K562 treated with DMSO at 1 percent for 24 hours (cell line): Measurements from ENCODE around the gene NIFK. TPM values are rescaled to one million over a fixed set of nuclear protein-coding genes. Genes with fewer than 3 reads are reported as not detected.

ENCODE experiments used
- total RNA-seq: library from RNA; unstranded; fragments of 300-600 nt; gene quantifications from 2 replicates; pipeline ENCODE4 v1.2.3, GENCODE V29; 2022; ENCODE audit warnings: low read depth; ENCODE audit not compliant: insufficient read depth

The NIFK gene
- 15.6 and 18.9 TPM in 2 replicates for total RNA-seq

GRCh38 chr2:121736462-121737336 lies at the start of gene NIFK:
Gene NIFK, minus strand, starts transcription at chr2:121736875. Its CDS starts 25 bp downstream, at chr2:121736850.

GRCh38 chr2:121755237-121756111 lies 18.8 kb upstream of the NIFK start, which contains the start of gene TSN:
Gene TSN, plus strand, starts transcription at chr2:121755651. Its CDS starts 129 bp downstream, at chr2:121755780.

Other genes with a start within 250 kb of the NIFK start
- gene RNU4ATAC, start 206.0 kb downstream of the NIFK start, total RNA-seq = not detected in 2 replicates
- gene CLASP1, start 87.4 kb downstream of the NIFK start, total RNA-seq = 17.3 and 20.8 TPM in 2 replicates
- gene TSN, start 18.8 kb upstream of the NIFK start, total RNA-seq = 21.9 and 25.6 TPM in 2 replicates